Islet precursor cell (in vitro differentiated cells): Measurements from ENCODE around the gene AMFR.

Source experiments
- DNase-seq: peaks from one replicate; pipeline ENCODE4 v3.0.0-alpha.2; 2018

AMFR gene

DNA sequence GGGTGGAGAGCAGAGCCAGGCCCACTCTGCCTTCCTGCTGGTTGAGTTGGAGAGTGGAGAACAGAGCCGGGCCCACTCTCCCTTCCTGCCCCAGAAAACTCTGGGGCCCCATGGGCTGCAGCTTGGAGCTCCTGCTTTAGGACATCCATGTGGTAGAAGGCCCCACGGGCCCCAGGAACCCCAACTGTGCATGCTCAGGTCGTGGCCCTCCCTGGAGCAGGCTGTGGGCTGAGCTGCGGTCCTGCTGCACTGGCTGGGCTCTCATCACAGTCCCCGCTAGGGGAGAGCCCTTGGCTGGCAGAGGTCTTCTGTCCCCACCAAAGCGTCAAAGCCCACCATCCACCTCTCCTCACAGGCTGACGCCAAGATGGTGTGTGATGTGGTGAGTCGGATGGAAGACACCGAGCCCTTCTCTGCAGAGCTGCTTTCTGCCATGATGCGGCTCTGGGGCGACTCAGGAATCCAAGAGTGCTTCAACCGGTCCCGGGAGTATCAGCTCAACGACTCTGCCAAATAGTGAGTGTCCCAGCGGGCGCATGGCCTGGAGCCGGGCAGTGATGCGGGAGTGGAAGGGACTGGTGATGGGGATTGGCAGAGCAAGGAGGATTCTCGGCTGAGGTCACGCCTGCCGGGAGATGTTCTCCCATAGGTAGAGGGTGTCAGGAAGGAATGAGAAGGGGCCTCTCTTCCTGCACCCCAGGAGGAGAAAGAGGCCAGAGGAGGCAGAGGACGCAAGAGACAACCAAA, 96.9 kb downstream of the AMFR start:
- no peak for DNase-seq

DNA sequence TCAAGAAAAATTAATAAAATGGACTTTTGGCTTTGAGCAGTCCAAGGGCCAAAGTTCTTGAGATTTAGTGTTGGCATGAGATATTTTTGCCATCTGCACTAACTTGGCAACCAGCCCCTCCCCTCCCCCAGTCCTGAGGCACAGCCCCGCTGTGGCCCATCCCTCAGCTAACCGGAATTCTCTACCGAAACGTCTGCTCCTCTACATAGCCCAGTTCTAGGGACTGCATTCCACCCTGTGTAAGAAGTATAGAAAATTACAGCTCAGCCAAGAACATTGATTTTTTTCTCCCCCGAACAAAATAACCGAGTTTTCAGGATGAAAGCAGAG, 97.5 kb downstream of the AMFR start:
- DNase-seq: no peak

DNA sequence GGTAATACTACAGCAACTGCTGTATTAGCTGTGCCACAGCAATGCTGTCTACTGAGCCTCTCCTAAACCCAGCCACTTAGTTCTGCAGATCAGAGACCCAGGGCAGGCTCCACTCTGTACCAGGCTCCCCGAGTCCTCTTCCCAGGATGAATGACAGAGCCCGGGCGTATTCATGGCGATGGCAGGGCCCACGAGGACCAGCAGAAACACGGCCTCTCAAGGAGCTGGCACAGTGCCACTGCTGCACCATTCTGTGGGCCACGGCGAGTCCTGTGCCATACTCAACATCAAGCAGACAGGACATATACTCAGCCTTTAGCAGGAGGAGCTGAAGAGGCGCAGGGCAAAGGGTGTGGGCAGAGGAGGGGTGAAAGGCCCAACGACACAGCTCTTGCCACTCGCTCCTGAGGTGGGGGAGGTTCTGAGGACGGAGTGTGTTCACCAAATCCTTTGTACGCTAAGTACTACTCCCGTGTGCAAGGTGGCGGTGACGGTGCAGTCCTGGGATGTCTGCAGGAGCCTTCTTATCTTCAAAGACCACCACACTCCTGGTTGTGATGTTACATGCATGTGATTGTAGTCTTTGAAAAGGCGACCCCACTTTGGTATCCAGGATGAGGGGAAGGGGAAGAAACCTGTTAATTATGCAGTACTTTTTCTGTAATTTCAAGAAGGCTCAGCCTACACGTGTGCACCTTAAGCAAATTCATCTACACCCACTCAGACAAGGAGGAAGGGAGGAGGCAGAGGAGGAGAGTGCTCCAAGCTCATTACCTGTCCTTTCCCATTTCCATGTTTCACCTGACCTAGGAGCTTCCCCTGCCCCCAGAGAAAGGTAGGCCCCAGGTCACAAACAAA, 98.0 kb downstream of the AMFR start:
- DNase-seq: no peak

DNA sequence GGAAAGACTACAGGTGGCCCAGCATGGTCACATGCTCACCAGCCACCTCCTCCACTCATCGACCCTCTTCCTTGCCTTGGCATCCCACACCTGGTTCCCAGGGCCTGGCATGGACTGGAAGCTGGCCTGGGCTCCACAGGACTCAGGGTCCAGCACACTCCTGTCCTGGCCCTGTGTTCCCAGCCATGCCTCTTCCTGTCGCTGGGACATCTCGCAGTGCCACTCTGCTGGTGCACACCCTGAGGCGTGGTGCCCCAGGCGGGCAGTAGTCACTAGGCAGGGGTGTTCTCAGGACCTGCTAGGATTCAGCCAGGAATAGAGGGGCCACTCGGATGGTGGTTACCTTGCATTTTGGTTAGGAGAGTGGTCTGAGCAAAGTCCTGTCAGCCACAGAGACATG, 99.4 kb downstream of the AMFR start:
- no peak for DNase-seq

DNA sequence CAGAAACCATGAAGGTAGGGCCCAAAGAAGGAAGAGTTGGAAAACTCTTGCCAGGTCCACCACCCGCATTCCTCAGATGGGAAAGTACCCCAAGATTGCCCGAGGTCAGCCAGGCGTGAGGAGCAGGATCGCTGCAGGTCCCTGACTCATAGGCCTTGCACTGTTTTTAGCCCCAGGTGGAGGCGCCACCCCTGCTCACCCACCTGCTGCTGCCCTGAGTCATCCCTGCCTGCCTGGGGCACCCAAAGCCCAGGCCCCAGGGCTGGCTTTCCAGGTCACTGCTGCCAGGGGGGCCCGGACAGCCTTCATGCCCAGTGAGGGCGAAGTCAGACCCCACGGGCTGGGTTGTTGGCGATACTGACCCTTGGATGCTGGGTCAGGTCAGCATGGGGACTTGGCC, 100.9 kb downstream of the AMFR start:
- peak; percentile 67 for DNase-seq

DNA sequence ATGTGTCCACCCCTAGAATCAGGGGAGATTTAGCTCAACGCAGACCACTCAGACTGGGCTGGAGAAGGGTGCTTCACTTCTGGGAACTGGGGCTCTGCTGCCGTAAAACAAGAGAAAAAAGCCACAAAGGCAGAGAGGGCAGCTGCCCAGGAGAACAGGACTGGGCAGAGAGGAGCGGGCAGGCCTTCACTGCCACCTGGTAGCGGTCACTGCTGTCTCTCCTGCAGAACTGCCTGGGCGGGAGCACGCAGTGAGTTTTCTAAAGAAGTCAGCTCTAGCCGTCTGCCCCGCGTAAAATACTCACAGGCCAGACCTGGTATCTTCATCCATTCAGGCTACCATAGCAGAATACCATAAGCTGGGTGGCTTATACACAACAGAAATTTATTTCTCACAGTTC, 103.8 kb downstream of the AMFR start:
- DNase-seq: no peak

DNA sequence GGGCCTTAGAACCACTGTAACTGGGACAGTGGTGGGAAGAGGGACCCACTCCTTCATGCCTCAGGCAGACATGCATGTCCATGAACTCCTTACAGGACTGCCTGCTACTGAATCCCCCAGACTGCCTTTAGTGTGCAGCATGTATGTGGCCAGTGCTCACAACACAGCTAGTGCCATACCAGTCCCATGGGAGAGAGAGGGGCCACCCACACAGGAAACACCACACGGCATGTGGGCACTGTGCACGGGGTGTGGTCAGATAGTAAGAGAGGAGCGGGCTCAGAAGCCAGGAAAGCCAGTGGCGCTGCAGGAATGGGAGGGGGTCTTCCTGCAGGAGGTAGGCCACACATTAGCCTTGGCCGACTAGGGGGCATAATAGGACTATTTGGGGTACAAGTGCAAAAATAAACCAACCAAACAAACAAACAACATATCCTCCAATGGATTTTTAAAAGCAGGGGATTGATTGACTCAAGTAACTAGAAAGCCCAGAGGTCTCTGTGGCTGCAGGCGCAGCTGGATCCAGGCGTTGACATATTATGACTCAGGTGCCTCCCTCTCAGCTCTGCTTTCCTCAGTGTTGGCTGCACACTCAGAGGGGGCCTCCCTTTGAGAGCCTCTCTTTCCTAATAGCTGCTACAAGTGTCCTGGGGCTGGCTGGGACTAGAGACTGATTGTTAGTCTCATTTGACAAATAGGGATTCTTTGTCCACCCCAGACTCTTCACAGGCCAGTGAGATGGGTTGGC, 104.4 kb downstream of the AMFR start:
- no peak for DNase-seq

DNA sequence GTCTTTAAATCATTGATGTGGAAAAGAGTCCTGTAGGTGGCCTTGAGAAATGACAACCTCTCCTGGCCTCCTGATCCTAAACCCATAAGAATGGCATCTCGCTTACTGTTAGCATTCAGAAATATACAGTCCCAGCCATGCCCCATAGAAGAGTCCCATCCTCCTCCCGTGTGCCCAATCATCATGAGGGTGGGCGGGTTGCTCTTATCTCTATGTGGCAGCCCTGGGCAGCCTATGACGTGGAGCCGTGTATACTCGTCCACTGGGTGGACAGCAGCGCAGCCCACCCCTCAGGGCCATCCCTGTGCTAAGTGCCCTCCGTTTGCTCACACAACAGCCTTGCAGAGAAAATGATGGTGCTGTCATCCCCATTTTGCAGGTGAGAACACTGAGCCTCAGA, 105.3 kb downstream of the AMFR start:
- DNase-seq: no peak

DNA sequence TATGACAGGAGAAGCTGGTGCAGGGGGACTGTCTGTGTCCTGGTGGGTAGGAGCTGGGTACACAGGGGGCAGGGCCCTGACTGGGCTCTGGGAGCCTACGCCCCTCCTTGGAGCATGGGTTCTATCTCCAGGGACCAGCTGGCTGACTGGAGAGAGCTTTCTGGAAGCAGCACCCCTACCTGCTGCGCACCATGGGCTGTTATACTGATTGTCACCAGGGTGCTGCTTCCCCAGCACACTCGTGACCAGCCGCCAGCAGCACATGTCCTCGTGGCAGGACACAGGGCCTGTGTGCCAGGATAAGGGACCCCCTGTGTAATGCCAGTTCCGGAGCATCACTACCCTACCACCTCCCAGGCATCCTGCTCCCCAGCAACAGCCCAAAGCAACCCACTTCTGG, 106.0 kb downstream of the AMFR start:
- DNase-seq: no peak

DNA sequence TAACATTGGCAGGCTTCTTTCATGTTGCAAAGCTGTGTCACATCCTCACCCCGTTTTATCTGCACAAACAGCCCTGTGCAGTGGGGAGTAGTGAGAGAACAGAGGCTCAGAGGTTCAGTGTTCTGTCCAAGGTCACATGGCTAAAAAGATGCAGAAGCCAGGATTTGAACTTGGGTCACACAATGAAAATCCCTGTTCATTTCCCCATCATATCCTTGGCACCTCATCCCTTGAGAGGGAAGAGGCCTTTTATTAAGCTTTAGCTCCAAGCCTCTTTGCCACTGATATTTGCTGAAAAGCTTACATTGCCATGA, 106.6 kb downstream of the AMFR start:
- DNase-seq: no peak

DNA sequence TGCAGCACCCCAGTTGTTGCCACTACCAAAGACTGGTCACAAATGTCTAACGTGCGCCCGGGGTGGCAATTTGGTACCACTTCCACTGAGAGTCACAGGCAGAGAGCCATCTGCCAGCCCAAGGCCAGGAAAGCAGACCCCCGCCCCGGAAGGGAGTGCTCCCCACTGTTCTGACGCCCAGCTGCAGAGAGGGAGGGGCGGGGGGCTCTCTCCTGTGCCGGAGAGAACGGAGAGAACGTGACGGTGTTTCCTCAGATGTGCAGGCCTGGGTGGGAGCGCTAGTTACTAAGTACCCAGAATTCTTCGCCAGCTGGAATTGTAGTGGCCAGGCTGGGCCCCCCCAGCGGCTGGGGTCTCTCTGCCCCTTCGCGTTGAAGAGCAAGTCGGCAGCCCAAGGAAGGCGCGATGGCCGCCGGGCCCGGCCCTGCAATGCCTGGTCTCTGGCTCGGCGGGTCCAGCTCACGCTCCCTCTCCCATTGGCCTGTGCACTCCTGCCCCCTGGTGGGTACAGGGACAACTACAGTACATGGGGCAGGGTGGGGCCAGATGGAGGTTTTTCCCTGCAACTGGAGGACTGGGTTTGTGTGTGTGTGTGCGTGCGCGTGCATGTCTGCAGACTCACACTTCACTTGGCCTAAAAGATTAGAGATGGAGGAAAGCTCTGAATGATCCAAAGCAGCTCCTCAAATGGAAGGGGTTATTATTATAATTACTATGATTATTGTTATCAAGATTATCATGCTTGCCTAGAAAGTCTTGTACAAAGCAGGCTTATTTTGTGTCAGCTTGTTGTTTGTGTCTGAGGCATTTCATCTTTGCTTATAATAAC, 107.1 kb downstream of the AMFR start:
- DNase-seq: peak; percentile 92

DNA sequence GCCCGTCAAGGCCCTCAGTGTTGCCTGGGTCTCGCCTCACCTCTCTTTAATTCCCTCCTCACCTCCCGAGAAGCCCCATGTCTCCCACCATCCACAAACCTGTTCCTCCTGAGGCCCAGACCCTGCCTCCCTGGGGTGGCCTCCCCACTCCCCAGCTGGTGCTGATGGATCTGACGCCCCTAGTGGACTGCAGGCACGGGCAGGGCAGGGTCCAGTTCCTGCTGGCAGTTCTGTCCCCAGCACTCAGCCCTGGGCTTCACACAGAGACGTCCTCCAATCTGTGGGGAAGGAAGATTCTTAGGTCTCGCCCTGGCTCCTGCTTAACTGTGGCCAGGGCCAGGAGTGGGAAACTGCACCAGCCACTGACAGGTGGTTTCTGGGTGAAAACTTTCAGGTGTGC, 108.8 kb downstream of the AMFR start:
- DNase-seq: no peak

DNA sequence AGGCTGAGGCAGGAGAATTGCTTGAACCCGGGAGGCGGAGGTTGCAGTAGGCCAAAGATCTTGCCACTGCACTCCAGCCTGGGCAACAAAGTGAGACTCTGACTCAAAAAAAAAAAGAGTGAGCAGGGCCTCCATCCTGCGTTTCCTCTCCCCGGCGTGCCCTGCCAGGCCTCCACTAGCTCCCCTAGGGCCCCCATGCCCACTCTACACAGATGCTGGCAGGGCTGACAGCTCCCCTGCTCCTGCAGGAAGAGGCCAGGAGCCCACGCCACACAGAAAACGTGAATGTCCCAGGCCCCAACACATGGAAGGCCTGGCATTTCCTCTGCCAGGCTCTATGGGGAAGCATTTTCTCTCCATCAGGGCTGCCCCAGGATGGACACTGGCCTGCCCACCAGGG, 109.4 kb downstream of the AMFR start:
- DNase-seq: no peak

DNA sequence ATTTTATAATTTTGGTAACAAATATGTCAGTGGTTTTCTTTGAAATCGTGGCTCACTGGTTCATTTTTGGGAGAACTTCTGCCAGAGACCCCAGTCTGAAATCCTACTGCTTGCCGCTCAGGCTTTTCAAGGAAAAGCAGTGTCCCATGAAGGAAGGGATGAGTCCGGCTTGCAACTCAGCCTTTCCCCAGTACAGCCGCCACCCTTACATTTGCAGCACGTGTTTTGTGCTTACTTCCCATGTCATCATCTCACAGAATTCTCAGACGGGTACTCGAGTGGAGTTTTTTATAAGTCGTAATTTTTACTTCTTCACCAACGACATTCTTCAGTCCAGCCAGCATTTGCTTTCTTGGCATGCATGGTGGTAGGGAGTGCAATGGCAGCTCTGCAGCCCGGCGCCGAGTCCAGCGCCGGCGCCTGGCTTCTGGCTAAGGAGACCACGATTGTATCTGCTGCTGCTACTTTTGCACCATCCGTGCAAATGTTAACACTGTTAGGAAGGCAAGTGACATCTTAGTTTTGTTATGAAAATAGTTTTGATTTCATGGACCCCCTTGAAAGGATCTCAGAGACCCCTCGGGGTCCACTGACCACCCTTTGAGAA, 111.0 kb downstream of the AMFR start:
- DNase-seq: no peak

DNA sequence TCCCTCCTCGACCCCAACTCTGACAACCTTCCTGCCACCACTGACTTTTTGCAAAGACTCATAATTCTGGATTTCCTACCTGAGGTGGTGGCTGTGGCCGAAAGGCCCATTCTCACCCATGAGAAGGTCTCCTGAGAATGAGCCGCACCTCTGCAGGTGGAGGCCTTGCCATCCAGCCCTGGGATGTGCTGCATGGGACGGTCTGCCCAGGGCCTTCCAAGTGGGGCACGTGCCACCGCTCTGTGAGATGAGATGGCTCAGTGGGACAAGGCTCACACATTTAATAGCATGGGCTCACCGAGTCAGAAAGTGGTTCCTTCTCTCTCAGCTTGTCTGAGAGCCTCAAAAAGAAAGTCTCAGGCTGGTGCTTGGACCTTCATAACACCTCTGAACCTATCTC, 112.8 kb downstream of the AMFR start:
- no peak for DNase-seq

DNA sequence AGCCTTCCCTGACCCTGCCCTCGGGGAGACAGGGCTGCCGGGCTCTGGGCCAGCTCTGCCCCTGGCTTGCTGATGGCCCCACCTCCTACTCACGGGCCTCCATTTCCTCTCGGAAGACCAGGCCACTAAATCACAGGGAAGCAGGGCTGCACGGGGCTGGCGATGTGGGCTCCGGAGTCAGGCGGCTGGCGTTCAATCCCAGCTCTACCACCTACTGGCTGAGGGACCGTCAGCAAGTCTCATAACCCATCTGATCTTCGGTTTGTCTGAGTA, 113.4 kb downstream of the AMFR start:
- no peak for DNase-seq
